Fibroblast of skin of back (primary cell): ENCODE data around the gene CNNM2.
"Not testable (repeated sequence)": the region's sequence is repeated elsewhere in the genome, so short reads cannot be mapped to it uniquely, and the experiment has no call there.

Experiments used
- DNase-seq: peaks from one replicate; pipeline ENCODE4 v3.0.0-alpha.2; 2013

CNNM2 gene

DNA sequence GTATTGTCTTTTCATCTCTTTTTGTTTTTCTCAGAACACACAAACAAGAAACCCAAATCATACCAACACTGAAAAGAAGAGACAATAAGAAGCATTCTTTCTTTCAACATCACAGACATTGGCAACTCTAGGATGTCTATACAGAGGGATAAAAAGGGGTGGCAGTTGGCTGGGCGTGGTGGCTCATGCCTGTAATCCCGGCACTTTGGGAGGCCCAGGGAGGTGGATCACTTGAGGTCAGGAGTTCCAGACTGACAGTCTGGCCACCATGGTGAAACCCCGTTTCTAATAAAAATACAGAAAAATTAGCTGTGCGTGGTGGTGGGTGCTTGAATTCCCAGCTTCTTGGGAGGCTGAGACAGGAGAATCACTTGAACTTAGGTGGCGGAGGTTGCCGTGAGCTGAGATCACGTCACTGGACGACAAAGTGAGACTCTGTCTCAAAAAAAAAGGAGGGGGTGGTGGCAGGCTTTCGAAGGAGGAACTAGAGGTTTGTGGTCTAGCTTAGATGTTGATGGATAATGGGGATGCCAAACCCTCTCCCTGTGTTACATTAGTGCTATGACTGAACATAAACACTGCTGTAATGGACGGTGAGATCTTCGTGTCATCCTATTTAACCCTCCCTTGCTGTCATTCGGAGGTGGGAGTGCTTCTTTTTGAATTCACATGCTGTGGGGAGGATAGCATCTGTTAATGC, 9.4 kb downstream of the CNNM2 start:
- DNase-seq = no peak

DNA sequence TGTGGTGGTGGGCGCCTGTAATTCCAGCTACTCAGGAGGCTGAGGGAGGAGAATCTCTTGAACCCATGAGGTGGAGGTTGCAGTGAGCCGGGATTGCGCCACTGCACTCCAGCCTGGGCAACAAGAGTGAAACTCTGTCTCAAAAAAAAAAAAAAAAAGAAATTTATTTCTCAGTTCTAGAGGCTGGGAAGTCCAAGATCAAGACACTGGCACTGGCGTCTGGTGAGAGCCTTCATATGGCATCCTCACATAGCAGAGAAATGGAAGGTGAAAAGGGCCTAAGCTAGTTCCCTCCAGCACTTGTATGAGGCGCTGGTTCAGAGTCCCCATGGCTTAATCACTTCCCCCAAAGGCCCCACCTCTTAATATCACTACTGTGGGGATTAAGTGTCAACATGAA, 10.3 kb downstream of the CNNM2 start:
- DNase-seq = not testable (repeated sequence)

GRCh38 chr10:102930720-102931119, 12.6 kb downstream of the CNNM2 start:
- DNase-seq = no peak

- DNase-seq = peak; percentile 25
Observed at GRCh38 chr10:102931643-102932042, 13.5 kb downstream of the CNNM2 start.

- no peak for DNase-seq
Observed at GRCh38 chr10:102935505-102935904, 17.4 kb downstream of the CNNM2 start.

DNA sequence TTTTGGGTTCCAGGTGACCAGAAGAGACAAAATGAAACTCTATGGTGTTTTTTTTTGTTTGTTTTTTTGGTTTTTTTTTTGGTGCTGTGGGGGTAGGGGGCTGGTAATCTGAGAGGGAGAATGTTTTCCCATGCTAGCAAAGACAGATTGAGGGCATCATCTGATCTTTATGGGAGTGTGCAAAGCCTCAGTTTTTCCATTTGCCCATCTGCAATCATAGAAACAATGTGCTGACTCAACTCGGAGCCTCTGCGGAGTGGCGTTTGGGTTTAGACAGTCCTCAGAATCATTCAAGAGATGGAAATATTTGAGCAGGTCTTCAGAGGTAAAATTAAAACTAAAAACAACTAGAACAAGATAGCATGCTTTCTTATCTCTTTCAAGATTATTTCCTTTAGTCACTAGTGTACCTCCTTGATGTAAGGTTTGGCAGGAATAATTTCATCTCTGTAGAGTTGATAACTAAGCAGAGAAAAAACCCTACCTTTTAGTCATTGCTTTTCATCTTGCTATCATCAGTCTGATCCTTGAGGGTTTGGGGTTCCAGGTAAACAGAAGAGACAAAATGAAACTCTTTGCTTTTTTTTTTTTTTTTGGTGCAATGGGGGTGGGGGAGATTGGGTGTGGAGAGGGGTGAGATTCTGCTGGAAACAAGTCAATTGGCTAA, 18.0 kb downstream of the CNNM2 start:
- DNase-seq = no peak

- DNase-seq = no peak
Observed at GRCh38 chr10:102941401-102941800, 23.3 kb downstream of the CNNM2 start.

DNA sequence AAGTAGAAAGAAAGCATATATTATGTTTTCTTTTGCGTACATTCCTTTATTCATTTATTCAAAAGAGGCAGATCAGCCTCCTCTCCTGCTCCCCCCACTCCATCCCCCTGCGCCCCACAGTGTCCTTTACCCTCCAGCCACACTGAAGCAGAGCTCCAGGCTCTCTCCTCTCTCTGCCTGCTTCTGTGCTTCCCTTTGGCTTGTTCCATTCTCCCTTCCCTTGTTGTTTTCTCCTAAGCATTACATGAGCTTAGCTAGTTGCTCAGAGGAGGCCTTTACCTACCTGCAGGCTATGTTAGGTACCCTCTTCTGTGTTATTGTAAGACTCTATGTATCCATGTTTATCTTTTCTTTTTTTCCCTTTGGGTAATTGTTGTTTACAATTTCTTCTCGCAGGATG, 27.4 kb downstream of the CNNM2 start:
- no peak for DNase-seq

DNA sequence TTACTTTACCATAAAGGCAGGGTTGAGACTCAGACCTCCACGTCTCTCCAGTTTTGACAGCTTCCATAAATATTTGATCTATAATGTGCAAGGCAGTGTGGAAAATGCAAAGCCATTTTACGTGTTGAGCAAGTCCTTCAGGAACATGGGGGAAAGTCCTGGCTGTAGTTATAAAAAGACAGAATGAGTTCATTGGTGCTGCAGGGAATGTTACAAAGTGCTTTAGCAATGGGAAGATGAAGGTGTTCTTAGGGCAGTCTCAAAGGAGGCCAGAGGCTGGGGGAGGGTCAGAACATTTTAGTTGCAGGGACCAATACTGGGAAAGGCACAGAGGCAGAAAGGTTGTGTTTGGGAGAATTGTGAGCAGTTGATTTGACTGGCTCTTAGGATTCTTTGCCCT, 27.9 kb downstream of the CNNM2 start:
- DNase-seq = no peak

DNA sequence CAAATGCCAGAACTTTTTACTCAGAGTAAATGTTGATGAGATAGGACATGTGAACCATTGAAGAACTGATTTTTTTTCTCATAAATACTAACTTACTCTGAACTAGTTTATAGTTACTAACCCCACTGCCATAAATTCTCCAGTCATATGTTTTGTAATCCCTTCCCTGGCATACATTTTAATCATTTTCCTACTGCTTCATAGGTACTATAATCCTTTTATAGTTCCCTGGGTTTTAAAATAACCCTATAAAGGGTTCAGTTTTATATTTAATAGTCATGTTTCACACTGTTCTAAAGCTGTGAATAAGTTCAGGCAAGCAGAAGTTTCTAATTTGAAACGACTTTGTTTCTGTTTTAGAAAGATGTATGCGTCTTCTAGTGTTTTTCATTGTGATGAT, 28.9 kb downstream of the CNNM2 start:
- no peak for DNase-seq

DNA sequence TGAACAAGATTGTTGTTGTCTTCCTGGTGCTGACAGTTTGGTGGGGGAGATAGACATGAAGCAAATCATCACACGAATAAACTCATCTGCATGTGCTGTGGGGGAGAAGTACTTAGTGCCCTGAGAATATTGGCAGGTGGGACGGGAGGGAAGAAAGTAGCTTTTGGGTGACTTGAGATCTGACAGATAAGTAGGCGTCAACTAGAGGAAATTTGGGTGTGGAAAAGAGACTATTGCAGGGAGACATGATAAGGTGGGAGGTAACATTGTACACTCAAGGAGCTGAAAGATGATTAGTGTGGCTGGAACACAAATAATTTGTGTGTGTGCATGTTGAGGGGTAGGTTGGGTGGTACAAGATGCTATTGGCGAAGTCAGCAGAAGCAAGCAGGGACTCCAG, 30.1 kb downstream of the CNNM2 start:
- DNase-seq = no peak

DNA sequence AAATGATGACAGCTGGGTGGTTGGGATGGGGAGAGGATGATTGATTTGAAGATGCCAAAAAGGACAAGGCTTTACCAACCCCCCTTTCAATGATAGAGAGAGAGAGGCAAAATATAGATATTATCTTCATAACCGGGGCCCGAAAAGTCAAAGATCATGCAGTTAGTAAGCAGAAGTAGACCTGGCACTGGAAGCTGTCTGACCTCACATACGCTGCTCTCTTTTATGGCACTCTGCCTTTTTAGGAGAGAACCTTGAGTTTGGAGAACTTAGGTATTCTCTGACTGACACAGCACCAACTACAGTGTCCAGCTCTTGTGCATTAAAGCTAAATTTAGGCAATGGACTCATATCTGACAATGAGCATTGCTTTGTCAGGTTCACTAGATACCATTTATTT, 30.7 kb downstream of the CNNM2 start:
- no peak for DNase-seq

GRCh38 chr10:102949916-102950315, 31.8 kb downstream of the CNNM2 start:
- DNase-seq = no peak

GRCh38 chr10:102951316-102951715, 33.2 kb downstream of the CNNM2 start:
- peak; percentile 34 for DNase-seq

DNA sequence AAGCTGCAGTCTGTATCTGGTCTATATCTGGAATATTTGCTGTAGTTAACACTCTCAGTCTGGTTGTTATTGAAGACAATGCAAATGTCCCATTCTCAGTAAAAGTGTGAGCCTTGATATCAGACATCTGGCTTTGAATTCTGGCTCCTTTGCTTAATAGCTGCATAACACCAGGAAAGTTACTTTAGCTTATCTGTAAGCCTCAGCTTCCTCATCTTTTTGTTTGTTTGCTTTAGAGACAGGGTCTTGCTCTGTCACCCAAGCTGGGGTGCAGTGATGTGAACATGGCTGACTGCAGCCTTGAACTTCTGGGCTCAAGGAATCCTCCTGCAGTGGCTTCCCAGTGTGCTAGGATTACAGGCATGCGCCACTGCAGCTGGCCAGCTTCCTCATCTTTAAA, 41.3 kb downstream of the CNNM2 start:
- no peak for DNase-seq

DNA sequence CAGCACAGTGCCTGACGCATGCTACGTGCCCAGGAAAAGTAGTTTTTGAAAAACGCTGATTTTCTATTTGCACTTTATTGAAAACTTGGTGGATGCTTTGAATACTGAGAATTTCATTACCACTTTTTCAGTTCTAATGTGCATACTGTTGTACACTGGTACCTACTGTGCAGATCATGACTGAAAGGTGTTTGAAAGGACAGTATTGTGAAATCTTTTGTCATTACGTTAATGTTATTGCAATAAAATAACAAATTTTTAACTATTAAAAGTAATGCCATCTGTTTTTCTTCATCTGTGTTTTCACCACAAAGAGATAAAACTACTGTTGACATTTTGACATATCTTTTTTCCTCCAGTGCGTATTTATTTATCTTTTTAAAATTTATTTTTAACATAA, 42.1 kb downstream of the CNNM2 start:
- DNase-seq = no peak

DNA sequence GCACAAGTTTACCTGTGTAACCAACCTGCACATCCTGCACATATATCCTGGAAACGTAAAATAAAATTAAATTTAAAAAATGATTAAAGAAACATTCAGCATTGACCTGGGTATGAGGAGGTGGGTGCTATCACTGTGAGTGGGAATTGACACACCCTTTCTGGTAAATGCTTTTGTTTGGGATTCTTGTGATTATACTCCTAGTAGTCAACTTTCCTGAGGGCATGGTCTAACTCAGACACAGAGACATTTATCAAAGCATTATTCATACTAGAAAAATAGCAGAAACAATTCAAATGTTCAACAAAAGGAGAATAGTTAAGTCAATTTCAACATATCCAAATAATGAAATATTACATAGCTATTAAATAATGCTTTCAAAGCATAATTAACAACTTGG, 44.2 kb downstream of the CNNM2 start:
- peak; percentile 59 for DNase-seq

DNA sequence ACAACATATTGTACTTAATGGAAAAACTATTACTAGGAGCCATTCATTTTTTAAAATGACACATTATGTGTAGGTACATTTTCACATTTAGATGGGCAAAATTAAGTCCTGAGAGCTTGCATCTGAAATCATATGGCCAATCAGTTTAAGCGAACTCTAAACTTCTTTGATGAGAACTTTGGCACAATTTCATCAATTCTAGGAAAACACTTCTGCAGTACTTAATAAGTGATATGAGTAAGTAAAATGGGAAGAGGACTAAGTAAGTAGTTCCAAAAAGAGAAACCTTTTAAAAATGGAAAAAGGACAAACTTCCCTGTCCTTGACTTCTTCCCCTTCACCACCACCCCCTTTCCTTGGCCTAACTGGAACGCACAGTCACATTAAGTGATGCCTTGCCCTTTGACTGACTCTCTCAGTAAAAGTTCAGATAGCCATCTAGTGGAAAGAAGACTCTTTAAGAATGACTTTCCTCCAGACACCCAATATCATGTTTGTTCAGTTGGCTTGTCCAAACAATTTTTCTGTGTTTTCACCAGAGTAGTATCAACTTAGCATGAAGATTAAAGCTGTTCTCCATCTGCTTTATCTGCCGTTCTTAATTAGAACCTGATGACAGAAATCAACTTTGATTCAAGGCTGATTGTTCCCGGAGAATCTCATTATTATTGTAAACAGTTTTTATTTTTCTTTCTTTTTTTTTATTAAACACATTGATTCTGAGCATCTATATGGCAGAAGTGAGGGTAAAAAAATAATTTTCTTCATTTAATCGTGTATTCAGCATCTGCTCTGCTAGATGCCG, 45.1 kb downstream of the CNNM2 start:
- peak; percentile 46 for DNase-seq

DNA sequence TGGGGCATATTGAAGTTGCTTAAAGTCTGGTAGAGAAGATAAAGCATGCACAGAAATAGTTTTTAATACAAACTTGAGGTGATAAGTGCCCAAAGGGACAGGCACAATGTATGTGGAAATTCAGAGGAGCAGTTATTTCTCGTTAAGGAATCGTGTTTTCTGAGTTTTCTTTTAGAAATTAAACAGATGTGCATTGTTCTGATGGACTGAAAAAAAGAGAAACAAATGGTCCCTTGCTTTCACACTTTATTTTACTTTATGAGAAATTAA, 45.6 kb downstream of the CNNM2 start:
- DNase-seq = no peak

DNA sequence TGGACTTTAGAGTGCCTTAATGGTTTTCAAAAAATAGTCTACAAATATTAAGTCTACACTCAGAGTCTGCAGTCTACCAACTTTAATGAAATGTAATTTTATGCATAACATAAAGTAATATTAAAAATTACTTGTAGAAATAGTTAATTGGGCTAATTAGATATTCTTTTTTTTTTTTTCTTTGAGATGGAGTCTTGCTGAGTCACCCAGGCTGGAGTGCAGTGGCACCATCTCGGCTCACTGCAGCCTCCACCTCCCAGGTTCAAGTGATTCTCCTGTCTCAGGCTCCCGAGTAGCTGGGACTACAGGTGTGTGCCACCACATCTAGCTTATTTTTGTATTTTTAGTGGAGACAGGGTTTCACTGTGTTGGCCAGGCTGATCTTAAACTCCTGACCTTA, 46.0 kb downstream of the CNNM2 start:
- DNase-seq = not testable (repeated sequence)

DNA sequence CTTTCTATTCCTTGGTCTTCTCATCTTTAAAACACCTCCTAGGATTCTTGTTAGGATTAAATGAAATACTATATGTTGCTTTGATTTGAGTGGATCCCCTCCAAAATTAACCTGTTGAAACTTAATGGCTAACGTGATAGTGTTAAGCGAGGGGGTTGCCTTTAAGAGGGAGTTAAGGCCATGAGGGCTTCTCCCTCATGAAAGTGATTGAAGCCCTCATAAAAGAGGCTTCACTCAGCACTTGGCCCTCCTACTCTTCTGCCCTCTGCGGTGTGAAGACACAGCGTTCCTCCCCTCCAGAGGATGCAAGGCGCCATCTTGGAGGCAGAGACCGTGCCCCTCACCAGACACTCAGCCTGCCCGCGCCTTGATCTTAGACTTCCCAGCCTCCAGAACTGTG, 46.6 kb downstream of the CNNM2 start:
- no peak for DNase-seq

GRCh38 chr10:102965311-102965851, 47.3 kb downstream of the CNNM2 start:
- no peak for DNase-seq

GRCh38 chr10:102967123-102967522, 49.0 kb downstream of the CNNM2 start:
- DNase-seq = no peak
